ENCODE data around the gene C5orf46. TPM values are rescaled to one million over a fixed set of nuclear protein-coding genes. Genes with fewer than 3 reads are reported as not detected.
"Not testable (repeated sequence)": the region's sequence is repeated elsewhere in the genome, so short reads cannot be mapped to it uniquely, and the experiment has no call there.

Gene C5orf46
- total and polyA plus RNA-seq, 4 donors = not detected

DNA sequence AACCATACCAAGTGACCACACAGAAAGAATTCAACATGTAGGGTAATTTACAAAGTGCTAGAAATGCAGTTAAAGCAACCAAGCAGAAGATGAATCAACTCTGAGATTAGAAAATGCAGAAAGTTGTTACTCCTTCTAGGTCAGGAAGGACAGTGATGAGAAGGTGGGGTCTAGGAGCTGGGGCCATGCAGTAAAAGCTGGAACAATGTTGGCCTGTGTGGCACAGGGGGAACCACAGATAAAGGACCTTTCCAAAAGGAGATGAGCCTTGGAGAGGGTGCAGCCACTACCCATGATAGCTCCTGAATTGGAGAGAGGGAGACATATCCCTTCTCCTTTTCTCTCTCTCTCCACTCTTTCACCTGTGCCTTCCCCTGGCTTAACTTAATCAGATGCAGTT, 30.2 kb downstream of the C5orf46 start:
- Histone ChIP-seq H3K27me3 (ENCODE audit: control insufficient read depth in 4 of 4, insufficient read depth in 4 of 4, low read length in 3 of 4) (no peaks in the 10 kb centered on the region), H3K9ac (ENCODE audit: low read depth in 1 of 2, low read length in 2 of 2) (no peak overlapping the region), H3K4me3 (ENCODE audit: low read depth in 1 of 3, low read length in 3 of 3) (no peak overlapping the region), H3K36me3 (ENCODE audit: control insufficient read depth in 4 of 4, insufficient read depth in 3 of 4, low read depth in 1 of 4, low read length in 3 of 4) (no peaks in the 10 kb centered on the region), H3K27ac (ENCODE audit: low read depth in 1 of 2, low read length in 2 of 2) (no peak overlapping the region), H3K9me3 (ENCODE audit: control insufficient read depth in 4 of 4, low read length in 3 of 4) (no peaks in the 10 kb centered on the region), H3K4me1 (ENCODE audit: control insufficient read depth in 4 of 4, insufficient read depth in 4 of 4, low read length in 3 of 4) (no peaks in the 10 kb centered on the region)
- TF ChIP-seq NR2F2 (IDR thresholded peaks at IDR 0.05) = no peak
- TF ChIP-seq TAF1 (conservative IDR thresholded peaks at IDR 0.05) = no peak
- TF ChIP-seq HNF4G (IDR thresholded peaks at IDR 0.05) = no peak
- no peak for TF ChIP-seq RAD21 (IDR thresholded peaks at IDR 0.05)
- no peak for TF ChIP-seq YY1 (IDR thresholded peaks at IDR 0.05)
- no peak for TF ChIP-seq EGR1 (IDR thresholded peaks at IDR 0.05; ENCODE audit: low read depth in 2 of 2)
- TF ChIP-seq, protein P1, sequence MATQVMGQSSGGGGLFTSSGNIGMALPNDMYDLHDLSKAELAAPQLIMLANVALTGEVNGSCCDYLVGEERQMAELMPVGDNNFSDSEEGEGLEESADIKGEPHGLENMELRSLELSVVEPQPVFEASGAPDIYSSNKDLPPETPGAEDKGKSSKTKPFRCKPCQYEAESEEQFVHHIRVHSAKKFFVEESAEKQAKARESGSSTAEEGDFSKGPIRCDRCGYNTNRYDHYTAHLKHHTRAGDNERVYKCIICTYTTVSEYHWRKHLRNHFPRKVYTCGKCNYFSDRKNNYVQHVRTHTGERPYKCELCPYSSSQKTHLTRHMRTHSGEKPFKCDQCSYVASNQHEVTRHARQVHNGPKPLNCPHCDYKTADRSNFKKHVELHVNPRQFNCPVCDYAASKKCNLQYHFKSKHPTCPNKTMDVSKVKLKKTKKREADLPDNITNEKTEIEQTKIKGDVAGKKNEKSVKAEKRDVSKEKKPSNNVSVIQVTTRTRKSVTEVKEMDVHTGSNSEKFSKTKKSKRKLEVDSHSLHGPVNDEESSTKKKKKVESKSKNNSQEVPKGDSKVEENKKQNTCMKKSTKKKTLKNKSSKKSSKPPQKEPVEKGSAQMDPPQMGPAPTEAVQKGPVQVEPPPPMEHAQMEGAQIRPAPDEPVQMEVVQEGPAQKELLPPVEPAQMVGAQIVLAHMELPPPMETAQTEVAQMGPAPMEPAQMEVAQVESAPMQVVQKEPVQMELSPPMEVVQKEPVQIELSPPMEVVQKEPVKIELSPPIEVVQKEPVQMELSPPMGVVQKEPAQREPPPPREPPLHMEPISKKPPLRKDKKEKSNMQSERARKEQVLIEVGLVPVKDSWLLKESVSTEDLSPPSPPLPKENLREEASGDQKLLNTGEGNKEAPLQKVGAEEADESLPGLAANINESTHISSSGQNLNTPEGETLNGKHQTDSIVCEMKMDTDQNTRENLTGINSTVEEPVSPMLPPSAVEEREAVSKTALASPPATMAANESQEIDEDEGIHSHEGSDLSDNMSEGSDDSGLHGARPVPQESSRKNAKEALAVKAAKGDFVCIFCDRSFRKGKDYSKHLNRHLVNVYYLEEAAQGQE (IDR thresholded peaks at IDR 0.05) = no peak
- TF ChIP-seq, protein P2, sequence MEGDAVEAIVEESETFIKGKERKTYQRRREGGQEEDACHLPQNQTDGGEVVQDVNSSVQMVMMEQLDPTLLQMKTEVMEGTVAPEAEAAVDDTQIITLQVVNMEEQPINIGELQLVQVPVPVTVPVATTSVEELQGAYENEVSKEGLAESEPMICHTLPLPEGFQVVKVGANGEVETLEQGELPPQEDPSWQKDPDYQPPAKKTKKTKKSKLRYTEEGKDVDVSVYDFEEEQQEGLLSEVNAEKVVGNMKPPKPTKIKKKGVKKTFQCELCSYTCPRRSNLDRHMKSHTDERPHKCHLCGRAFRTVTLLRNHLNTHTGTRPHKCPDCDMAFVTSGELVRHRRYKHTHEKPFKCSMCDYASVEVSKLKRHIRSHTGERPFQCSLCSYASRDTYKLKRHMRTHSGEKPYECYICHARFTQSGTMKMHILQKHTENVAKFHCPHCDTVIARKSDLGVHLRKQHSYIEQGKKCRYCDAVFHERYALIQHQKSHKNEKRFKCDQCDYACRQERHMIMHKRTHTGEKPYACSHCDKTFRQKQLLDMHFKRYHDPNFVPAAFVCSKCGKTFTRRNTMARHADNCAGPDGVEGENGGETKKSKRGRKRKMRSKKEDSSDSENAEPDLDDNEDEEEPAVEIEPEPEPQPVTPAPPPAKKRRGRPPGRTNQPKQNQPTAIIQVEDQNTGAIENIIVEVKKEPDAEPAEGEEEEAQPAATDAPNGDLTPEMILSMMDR (IDR thresholded peaks at IDR 0.05; ENCODE audit: low read depth, low read length, missing input control) = no peak
- no peak for TF ChIP-seq JUND (IDR thresholded peaks at IDR 0.05)
- TF ChIP-seq, protein P3, sequence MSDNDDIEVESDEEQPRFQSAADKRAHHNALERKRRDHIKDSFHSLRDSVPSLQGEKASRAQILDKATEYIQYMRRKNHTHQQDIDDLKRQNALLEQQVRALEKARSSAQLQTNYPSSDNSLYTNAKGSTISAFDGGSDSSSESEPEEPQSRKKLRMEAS (IDR thresholded peaks at IDR 0.05) = no peak
- no peak for TF ChIP-seq FOXA2 (IDR thresholded peaks at IDR 0.05)
- TF ChIP-seq FOXA1 (IDR thresholded peaks at IDR 0.05) = no peak
- TF ChIP-seq RXRA (IDR thresholded peaks at IDR 0.05) = no peak
- no peak for DNase-seq (ENCODE audit: low spot score)

DNA sequence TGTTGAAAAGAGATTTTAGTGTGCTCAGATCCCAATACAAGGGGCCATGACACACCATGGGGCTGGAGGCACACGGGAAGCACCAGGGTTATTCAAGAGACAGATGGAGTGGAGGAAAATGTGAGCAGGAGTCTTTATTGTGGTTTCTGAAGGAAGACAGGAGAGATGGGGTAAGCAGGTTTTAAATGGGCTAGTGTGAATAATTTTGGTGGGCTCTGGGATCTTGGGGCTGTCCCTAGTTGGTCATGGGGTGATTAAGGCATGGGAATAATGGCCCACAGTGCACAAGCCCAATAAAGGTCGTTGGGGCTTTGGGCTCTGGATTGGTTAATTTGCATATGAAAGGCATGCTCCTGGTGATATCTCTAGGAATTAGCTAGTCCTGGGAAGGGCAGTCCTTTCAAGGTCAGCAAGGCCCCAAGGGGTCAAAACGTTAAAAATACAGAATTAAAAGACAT, 31.4 kb downstream of the C5orf46 start:
- Histone ChIP-seq H3K9ac (ENCODE audit: low read depth in 1 of 2, low read length in 2 of 2) (no peak overlapping the region), H3K4me1 (ENCODE audit: control insufficient read depth in 4 of 4, insufficient read depth in 4 of 4, low read length in 3 of 4) (no peaks in the 10 kb centered on the region), H3K9me3 (ENCODE audit: control insufficient read depth in 4 of 4, low read length in 3 of 4) (no peaks in the 10 kb centered on the region), H3K27me3 (ENCODE audit: control insufficient read depth in 4 of 4, insufficient read depth in 4 of 4, low read length in 3 of 4) (no peaks in the 10 kb centered on the region), H3K36me3 (ENCODE audit: control insufficient read depth in 4 of 4, insufficient read depth in 3 of 4, low read depth in 1 of 4, low read length in 3 of 4) (no peaks in the 10 kb centered on the region), H3K4me3 (ENCODE audit: low read depth in 1 of 3, low read length in 3 of 3) (no peak overlapping the region), H3K27ac (ENCODE audit: low read depth in 1 of 2, low read length in 2 of 2) (no peak overlapping the region)
- no peak for DNase-seq (ENCODE audit: low spot score)
- WGBS = 45% methylated on average over 3 of the region's 3 CpGs
- TF ChIP-seq YY1 (IDR thresholded peaks at IDR 0.05) (no peak), RXRA (IDR thresholded peaks at IDR 0.05) (no peak), HNF4A (conservative IDR thresholded peaks at IDR 0.05) (no peak), NR2F2 (IDR thresholded peaks at IDR 0.05) (no peak), JUND (IDR thresholded peaks at IDR 0.05) (no peak)
- TF ChIP-seq, protein P4, sequence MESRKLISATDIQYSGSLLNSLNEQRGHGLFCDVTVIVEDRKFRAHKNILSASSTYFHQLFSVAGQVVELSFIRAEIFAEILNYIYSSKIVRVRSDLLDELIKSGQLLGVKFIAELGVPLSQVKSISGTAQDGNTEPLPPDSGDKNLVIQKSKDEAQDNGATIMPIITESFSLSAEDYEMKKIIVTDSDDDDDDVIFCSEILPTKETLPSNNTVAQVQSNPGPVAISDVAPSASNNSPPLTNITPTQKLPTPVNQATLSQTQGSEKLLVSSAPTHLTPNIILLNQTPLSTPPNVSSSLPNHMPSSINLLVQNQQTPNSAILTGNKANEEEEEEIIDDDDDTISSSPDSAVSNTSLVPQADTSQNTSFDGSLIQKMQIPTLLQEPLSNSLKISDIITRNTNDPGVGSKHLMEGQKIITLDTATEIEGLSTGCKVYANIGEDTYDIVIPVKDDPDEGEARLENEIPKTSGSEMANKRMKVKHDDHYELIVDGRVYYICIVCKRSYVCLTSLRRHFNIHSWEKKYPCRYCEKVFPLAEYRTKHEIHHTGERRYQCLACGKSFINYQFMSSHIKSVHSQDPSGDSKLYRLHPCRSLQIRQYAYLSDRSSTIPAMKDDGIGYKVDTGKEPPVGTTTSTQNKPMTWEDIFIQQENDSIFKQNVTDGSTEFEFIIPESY (IDR thresholded peaks at IDR 0.05) = no peak
- TF ChIP-seq, protein P1 (IDR thresholded peaks at IDR 0.05) = no peak
- TF ChIP-seq, protein P3 (IDR thresholded peaks at IDR 0.05) = no peak

DNA sequence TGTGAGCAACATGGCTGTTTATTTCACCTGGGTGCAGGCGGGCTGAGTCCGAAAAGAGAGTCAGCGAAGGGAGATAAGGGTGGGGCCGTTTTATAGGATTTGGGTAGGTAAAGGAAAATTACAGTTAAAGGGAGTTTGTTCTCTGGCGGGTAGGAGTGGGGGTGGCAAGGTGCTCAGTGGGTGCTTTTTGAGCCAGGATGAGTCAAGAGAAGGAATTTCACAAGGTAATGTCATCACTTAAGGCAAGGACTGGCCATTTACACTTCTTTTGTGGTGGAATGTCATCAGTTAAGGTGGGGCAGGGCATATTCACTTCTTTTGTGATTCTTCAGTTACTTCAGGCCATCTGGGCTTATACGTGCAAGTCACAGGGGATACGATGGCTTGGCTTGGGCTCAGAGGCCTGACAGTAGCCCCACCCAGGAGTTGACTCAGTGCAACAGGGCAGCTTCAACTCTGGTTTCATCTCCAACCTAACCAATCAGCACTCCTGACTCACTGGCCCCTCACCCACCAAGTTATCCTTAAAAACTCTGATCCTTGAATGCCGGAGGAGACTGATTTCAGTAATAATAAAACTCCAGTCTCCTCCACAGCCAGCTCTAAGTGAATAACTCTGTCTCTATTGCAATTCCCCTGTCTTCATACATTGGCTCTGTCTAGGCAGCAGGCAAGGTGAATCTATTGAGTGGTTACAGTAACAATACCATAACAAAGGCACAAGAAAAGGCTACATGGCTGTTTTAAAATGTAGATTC, 32.0 kb downstream of the C5orf46 start:
- H3K9me3 ChIP-seq (ENCODE audit: control insufficient read depth in 4 of 4, low read length in 3 of 4); DNase-seq (ENCODE audit: low spot score); H3K27me3 ChIP-seq (ENCODE audit: control insufficient read depth in 4 of 4, insufficient read depth in 4 of 4, low read length in 3 of 4); H3K27ac ChIP-seq (ENCODE audit: low read depth in 1 of 2, low read length in 2 of 2); H3K4me3 ChIP-seq (ENCODE audit: low read depth in 1 of 3, low read length in 3 of 3); H3K9ac ChIP-seq (ENCODE audit: low read depth in 1 of 2, low read length in 2 of 2); H3K4me1 ChIP-seq (ENCODE audit: control insufficient read depth in 4 of 4, insufficient read depth in 4 of 4, low read length in 3 of 4); H3K36me3 ChIP-seq (ENCODE audit: control insufficient read depth in 4 of 4, insufficient read depth in 3 of 4, low read depth in 1 of 4, low read length in 3 of 4): not testable (repeated sequence)
- 87% methylated on average over 5 of the region's 8 CpGs for WGBS

All from liver (tissue), 9 donors.